Fibroblast of mammary gland (primary cell): Measurements from ENCODE around the gene USP35.

Experiments used
- DNase-seq: peaks from one replicate; pipeline ENCODE4 v3.0.0-alpha.2; 2010; ENCODE audit warnings: low read depth
- H3K4me3 ChIP-seq: 2 replicates; pipeline ENCODE4 v1.5.1; 2011; ENCODE audit warnings: low read depth, mild to moderate bottlenecking, low read length, moderate library complexity; ENCODE audit not compliant: control insufficient read depth
- TF ChIP-seq, protein P1 (sequence below): conservative IDR thresholded peaks from 2 replicates; pipeline ENCODE4 v1.5.1; 2011; ENCODE audit warnings: low read depth, low read length, inconsistent platforms; ENCODE audit not compliant: control insufficient read depth, insufficient read depth

USP35 gene

DNA sequence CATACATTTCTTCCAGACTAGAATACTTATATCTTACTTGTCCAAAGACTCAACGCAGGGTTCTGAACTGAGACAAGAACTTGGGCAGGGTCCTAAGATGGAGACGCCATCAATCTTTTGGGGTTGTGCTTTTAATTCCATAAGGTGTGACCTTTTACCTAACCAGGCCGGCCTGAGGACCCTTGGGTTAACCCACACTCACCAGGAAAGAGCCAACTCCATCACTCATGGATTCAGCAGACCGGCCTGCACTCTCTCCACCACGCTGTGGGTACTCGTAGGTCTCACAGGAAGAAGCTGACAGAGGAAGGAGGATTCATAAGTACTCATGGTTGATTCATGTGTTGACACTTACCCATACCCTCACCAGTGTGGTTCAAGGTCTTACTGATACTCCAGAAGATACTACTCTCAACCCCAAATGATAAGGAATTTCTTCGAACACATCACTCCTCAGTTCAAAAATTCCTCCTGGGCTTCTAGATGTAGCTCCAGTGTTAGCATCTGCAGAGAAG lies 36.2 kb downstream of the USP35 start:
- H3K4me3 ChIP-seq = no peak overlapping the region
- TF ChIP-seq, protein P1, sequence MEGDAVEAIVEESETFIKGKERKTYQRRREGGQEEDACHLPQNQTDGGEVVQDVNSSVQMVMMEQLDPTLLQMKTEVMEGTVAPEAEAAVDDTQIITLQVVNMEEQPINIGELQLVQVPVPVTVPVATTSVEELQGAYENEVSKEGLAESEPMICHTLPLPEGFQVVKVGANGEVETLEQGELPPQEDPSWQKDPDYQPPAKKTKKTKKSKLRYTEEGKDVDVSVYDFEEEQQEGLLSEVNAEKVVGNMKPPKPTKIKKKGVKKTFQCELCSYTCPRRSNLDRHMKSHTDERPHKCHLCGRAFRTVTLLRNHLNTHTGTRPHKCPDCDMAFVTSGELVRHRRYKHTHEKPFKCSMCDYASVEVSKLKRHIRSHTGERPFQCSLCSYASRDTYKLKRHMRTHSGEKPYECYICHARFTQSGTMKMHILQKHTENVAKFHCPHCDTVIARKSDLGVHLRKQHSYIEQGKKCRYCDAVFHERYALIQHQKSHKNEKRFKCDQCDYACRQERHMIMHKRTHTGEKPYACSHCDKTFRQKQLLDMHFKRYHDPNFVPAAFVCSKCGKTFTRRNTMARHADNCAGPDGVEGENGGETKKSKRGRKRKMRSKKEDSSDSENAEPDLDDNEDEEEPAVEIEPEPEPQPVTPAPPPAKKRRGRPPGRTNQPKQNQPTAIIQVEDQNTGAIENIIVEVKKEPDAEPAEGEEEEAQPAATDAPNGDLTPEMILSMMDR = no peak
- DNase-seq = no peak

DNA sequence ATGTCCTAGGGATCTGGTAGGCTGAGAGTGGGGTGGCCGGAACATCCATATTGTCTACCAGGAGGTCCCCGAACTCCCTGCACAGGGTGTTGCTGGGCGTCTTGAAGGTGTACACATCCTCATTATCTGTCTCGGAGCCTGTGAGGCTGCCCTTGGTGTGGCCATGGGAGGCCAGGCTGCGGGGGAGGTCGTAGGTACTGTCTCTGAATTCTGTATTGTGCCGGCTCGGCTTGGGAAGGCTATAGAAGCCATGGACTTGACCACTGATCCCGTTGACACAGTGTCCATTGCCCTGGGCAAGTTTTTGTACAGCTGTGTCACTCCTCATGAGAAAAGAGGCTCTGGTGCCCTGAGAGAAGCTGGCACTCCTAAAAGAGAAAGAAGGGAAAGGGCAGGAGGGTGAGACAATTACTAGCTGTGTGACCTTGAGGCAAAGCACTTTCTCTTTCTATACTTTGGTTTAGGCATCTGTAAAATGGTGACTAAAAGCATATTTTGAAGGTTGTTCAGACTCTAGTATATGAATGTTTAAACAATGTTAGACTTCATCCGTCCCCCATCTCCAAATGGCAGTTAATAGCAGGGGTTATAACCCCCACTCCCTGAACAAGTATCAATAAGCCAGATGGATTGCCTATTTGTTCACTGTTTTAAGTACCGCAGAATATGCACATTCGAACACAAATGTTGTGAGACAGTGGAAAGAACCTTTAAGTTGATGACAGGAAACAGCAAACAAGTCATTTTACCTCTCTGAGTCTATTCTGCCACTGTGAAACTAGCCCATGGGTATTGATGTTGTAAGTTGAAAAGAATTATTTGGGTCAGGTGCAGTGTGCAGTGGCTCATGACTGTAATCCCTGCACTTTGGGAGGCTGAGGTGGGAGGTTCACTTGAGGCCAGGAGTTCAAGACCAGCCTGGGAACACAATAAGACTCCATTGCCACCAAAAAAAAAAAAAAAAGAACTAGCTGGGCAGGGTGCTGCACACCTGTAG lies 38.3 kb downstream of the USP35 start:
- no peak for DNase-seq
- TF ChIP-seq, protein P1 = no peak

DNA sequence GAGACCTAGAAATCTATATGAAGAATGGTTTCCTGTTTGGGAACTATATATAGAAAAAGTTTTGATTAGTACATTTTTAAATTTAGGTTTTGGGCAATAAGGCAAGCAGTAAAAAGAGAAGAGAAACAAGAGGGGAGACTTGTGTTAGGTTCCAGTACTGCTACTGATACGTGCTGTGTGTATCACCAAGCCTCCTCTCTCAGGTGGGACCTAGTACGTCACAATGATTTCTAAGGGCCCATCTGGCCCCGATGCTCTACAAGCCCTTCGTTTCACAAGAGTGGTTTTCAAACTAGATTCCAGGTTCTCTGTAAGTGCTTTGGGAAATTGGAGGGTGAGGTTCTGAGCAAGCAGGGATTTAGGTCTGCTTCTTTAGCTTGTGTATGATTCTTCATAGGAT lies 39.2 kb downstream of the USP35 start:
- TF ChIP-seq, protein P1 = no peak
- no peak for DNase-seq
- no peak overlapping the region for H3K4me3 ChIP-seq

More for the DNA sequence above, 38.3 kb downstream of the USP35 start:
- H3K4me3 ChIP-seq = no peak overlapping the region

DNA sequence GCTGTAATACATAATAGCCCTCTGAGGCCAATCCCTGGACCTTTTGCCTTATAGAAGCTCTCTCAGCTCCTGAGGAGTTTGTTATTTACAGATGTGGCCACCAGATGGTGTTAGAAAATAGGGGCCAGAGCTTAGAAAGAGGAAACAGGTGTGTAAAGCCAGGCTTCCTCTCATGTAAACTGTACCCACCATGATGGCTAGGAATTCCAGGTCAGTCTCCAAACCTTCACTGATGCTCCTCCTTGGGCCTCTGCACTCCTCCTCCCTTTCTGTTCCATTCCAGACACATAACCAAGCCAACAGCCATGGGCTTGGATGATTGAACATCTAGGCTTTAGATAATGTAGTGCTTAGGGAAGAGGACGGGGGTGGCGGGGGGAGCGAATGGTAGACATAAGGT lies 39.7 kb downstream of the USP35 start:
- TF ChIP-seq, protein P1 = peak; percentile 53
- no peak overlapping the region for H3K4me3 ChIP-seq
- DNase-seq = peak; percentile 60

DNA sequence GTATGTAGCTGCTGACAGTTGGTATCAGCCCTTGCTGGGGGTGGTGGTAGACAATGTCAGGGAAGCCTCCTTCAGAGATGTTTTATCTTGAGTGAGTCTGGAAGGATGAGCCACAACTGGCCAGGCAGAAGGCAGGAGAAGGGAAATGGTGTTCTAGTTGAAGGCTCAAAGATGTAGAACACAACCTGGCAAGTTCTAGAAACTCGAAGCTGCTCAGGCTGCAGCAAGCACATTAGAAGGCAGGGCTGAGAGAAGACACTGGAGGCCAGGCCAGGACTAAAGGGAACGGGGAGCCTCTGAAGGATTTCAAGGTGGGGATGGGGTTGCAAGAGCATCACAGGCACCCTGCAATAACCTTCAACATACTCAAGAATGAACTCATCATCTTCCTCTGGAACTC lies 40.4 kb downstream of the USP35 start:
- DNase-seq = no peak
- H3K4me3 ChIP-seq = no peak overlapping the region
- TF ChIP-seq, protein P1 = no peak

DNA sequence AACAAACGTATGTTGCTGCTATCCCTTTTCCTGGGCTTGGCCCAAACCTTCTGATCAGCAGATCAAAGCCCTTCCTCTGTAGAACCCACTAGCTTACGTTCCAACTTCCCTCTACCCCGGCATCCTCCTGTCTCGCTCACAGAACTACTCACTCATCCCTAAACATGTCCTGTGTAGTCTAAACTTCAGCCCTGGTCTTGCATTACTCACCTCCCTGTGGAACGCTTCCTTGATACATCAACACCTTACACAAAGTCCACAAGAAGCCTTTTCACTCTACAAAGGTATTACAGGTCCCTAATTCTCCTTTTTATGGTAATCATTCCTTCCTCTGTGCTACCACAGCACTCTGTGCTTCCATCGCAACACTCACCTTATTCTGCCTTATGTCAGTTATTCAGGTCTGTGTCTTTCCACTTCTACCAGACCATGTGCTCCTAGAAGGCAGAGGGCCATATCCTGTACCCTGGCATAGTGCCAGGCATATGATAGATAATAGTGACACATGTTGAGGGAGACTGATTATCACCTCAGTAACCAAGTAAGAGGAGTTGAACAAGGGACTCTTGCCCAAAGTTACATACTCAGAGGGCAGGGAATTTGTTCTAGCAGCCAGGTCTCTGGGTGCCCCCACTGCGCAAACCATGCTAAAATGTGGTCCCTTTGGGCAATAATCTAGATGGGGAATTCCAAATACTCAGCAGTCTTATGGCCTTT lies 41.6 kb downstream of the USP35 start:
- no peak overlapping the region for H3K4me3 ChIP-seq
- TF ChIP-seq, protein P1 = no peak
- DNase-seq = no peak
